HG03039 (cell line): ENCODE measurements around the gene SLC43A2.
A peak's percentile ranks its signal among the peaks of the same experiment; 100 is the strongest.
"Not testable (repeated sequence)": the region's sequence is repeated elsewhere in the genome, so short reads cannot be mapped to it uniquely, and the experiment has no call there.

ENCODE experiments used
- ATAC-seq: cut with Tn5 transposase; IDR thresholded peaks from one replicate; pipeline ENCODE4 v1.9.1; 2021; ENCODE audit warnings: mild to moderate bottlenecking, moderate library complexity; ENCODE audit not compliant: unreplicated experiment

Gene SLC43A2

GRCh38 chr17:1565877-1566276 lies 62.8 kb downstream of the SLC43A2 start:
- ATAC-seq: no peak

GRCh38 chr17:1563786-1564613 lies 64.6 kb downstream of the SLC43A2 start:
- no peak for ATAC-seq

GRCh38 chr17:1563471-1563785 lies 65.2 kb downstream of the SLC43A2 start:
- ATAC-seq: not testable (repeated sequence)

DNA sequence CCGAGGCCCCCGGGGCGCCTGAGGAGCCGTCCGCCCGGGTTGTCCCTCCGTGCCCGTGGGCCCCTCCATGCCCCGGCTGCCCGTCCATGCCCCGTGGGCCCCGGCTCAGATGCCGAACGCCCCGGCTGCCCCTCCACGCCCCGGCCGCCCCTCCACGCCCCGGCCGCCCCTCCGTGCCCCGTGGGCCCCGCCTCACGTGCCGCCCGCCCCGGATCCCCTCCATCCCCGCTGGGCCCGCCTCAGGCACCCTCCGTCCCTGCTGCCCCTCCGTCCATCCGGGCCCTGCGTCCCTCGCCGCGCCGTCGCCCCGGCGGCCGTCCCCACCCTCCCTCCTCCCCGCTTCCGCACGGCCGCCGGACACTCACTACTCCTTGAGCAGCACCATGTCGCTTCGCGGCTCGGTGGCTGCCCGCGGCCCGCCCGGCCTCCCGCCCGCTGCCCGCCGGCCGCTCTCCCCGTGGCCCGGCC lies 66.4 kb downstream of the SLC43A2 start:
- ATAC-seq: peak; percentile 19

DNA sequence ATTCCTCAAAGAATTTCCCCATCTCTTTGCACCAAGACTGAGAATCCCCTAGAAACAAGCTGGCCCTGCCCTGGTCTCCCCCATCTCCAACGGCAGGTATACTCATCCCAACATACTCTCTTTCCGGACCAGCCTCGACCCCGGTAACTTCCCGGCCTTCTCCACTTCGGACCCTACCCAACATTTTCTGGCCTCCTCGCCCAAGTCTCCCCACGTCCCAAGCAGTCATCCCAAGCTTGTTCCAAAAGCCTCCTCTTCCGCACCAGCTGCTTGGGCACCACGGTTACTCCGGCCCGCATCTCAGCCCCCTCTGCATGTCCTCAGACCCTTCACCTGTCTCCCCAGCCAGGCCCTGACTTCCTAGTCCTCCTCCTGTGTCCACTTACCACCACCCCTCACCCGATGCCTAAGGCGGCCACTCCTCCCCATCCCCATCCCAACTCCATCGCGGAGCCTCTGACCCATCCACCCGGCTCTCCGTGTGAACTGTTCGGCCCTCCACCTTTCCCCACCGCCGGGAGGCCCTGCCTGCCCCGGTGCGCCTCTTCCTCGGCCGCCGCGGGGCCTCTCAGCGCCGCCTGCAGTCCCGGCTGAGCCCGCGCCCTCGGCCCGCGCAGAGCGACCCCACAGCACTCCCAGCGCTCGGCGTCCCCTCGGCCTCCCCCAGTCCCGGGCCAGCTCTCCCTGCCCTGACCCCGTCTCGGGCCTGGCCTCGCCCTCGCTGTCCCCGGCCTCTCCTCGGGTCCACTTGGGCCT lies 67.0 kb downstream of the SLC43A2 start:
- peak; percentile 8 for ATAC-seq

GRCh38 chr17:1560858-1561355 lies 67.7 kb downstream of the SLC43A2 start:
- ATAC-seq: no peak

GRCh38 chr17:1560101-1560857 lies 68.4 kb downstream of the SLC43A2 start:
- ATAC-seq: no peak

GRCh38 chr17:1559047-1560043 lies 69.3 kb downstream of the SLC43A2 start:
- no peak for ATAC-seq

GRCh38 chr17:1558401-1558800 lies 70.2 kb downstream of the SLC43A2 start:
- no peak for ATAC-seq

- ATAC-seq: no peak
Measured at GRCh38 chr17:1557355-1558095, 71.1 kb downstream of the SLC43A2 start.

GRCh38 chr17:1555651-1556471 lies 72.8 kb downstream of the SLC43A2 start:
- no peak for ATAC-seq

GRCh38 chr17:1554751-1555540 lies 73.7 kb downstream of the SLC43A2 start:
- no peak for ATAC-seq

DNA sequence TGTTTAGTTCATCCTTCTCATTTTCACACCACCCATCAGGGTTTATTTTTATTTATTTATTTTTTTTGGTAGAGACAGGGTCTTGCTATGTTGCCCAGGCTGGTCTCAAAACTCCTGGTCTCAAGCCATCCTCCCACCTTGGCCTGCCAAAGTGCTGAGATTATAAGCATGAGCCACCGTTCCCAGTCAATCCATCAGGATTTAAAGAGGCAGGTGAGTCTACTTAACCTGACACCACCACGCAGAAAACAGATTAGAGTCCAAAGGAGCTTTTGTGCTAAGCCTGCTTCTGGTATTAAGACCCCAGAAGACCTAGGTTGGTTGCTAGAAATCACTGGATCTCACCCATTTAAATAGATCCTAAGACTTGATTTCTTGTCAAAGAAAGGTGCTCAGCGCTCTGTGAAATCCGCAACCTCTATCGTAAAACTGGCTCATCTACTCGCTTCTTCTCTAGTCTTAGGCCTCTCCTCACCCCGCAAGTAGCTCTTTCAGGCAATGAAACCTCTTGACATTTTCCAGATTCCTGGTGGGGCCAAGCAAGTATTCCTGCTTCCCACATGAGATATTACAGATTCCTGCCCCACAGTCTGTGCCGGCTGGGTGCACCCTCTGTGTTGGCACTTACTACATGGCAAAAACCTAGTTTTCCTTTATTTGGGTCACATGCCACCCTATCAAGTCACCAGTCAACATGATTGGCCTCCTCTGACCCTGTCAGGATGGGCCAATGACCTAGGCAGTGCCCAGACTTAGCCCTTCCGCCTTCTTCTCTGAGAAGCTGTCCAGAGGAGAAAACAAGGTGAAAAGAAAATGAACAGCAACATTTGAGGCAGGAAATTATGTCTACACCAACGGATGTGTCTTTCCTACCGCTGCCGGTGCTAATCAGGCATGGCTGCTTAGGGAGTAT lies 75.0 kb downstream of the SLC43A2 start:
- no peak for ATAC-seq

DNA sequence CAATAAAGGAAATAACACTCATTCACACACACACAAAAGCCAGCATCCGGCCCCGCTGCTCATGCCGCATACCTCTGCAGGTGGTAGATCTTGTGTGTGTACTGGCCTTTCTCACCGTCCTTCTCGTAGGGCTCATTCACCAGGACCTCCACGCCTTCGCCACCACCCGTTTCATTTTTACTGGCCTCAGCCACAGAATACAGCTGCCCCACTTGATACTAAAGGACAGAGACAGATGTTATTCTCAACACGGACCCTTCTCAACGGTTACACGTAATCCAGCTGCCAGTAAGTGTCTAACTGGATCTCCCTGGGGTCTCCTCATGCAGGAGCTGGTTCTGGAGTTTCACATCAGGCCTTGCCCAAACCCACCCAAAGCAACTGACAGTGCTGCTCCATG lies 75.7 kb downstream of the SLC43A2 start:
- no peak for ATAC-seq

DNA sequence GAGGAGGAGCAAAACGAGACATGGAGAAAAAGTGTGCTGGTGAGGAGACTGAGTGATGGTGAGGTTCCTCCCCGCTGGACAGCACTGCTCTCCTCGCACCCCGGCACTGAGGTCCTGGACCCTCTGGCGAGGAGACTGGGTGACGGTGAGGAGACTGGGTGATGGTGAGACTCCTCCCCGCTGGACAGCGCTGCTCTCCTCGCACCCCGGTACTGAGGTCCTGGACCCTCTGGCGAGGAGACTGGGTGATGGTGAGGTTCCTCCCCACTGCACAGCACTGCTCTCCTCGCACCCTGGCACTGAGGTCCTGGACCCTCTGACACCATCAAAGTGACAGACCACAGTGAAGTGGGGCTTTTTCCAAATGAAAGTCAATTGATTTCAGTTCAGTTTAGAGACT lies 76.9 kb downstream of the SLC43A2 start:
- no peak for ATAC-seq

DNA sequence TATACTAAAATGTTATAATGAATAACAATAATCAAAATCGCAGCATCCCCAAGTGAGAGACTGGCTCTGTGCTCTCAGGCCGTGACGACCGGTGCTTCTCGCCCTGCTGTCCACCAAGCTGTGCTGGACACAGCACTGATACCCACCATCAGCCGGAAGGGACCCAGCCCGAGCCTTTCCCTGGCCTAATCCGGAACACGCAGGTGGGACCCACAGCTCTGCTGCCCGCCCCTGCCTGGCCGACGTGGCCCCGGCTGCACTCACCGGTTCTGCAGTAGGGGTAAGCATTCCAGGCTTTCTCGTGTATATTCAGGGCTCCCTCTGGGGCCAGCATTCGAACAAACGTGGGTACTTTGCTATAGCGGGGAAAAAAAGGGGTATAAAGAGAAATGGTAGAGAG lies 80.6 kb downstream of the SLC43A2 start:
- ATAC-seq: no peak
